ENCODE measurements around the gene PSAT1. TPM values are rescaled to one million over a fixed set of nuclear protein-coding genes. Genes with fewer than 3 reads are reported as not detected.

The PSAT1 gene
- polyA plus RNA-seq, 5 donors = 30.1 to 38.6 (median 32.8) TPM

DNA sequence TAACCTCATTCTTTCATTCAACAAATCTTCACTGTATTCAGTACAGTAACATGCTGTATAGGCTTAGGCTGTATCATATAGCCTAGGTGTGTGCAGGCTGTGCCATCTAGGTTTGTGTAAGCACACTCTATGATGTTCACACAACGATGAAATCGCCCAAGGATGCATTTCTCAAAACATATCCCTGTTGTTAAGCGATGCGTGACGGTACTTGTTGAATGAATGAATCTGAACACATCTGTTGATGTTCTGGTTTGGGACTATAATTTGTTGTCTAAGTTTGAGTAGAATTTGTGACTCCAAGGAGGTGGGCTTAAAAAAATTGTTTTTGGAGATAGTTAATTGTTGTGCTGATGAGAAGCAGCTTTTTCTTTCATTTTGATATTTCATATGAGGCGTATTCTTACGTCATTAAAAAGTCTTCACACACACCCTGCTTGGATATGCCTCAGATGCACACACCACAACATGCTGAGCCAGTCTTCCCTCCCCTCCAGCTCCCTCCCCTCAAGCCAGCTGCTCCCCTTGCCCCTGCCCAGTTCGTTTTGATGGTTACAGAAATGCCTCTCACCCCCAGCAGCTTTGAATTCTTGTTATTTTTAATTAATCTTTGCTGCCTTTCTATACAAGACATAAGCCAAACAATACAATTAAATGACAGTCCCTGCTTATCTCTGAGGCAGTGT, 5.5 kb upstream of the PSAT1 start:
- DNase-seq = peak in 1 of 2 donors; percentile 14

- DNase-seq = no peak
Observed at GRCh38 chr9:78292026-78292425, 4.9 kb upstream of the PSAT1 start.

GRCh38 chr9:78292716-78293497, 4.0 kb upstream of the PSAT1 start:
- no peak for DNase-seq

GRCh38 chr9:78294290-78295176, 2.4 kb upstream of the PSAT1 start:
- DNase-seq = no peak

GRCh38 chr9:78295177-78295575, 1.7 kb upstream of the PSAT1 start:
- no peak for DNase-seq

GRCh38 chr9:78295731-78296130, 1.2 kb upstream of the PSAT1 start:
- no peak for DNase-seq

GRCh38 chr9:78296201-78296892, 578 bp upstream of the PSAT1 start:
- DNase-seq = peak; percentile 42 to 45

DNA sequence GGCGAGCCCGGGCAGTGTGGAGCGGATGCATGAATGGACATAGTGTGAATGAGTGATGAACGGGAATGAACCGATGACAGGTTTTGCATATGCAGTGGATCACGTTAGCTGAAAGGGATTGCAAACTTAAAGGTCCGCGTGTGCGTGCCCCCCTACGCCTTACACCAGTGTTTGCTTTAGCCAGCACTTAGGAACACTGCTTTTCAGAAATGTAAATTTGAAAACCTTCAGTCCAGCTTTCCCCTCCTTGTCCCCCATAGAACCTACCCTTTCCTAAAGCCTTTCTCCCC, 692 bp downstream of the PSAT1 start:
- no peak for DNase-seq

DNA sequence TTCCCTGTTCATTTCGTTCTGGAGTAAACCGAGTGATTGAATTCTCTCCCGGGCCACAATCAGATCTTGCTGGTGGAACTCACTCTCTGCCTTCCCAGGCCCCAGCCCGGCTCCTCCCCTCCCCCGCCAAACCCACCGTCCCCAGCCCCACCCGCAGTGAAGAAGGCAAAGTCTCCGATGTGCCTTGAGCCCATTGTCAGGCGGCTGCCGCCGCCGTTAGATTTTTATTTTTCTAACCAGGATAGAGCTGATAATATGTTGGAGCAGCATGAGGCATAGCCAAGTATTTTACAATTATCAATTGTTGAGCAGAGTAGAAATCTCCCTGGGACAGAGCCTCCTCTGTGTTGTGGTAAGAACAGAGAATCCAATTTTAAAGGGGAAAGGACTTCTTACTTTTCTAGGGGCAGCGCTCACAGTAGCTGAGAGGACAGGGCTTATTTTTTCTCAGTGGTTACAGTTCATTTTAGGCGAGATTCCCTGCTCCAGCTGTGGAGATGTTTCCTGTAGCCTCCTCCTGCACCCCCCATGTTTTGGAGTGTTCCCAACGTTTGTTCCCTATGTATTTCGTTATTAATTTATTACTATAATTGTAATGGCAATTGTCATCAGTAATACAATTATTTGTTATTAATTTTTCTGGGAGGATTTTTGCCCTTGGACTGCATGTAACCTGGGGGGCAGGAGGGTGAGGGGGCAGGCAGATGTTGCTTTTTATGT, 1.3 kb downstream of the PSAT1 start:
- DNase-seq = no peak

GRCh38 chr9:78300209-78300608, 3.3 kb downstream of the PSAT1 start:
- DNase-seq = no peak

GRCh38 chr9:78301466-78301865, 4.5 kb downstream of the PSAT1 start:
- DNase-seq = no peak

DNA sequence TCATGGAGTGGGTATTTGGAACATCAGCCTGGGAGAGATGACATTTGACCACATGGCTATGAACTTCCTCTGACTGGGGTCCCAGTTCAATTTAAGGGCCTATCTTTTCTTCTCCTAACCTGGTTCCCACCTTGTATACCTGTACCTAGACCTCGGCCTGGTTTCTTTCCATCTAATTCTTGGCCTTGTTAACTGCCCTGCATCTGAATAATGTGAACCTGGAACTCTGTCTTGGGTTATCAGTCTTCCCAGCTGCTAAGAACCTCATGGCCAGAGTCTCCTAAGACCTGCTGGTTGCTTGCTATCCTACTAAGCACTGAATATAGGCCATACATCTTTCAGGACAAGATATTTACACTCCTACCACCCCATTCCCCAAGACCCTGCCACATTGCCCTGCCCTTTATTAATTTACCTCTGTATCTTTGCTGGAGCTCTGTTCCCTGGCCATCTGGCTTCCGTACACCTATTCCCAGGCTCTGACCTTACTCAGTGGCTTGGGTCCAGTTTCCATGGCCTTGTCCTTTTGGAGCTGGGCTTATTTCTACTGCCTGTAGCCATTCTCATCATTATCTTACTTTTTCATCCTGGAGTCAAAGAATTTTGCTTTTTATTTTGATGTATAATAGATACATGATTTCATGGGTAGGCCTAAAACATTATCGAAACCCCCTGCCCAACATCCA, 6.6 kb downstream of the PSAT1 start:
- no peak for DNase-seq

- no peak for DNase-seq
Observed at GRCh38 chr9:78304357-78304756, 7.4 kb downstream of the PSAT1 start.

DNA sequence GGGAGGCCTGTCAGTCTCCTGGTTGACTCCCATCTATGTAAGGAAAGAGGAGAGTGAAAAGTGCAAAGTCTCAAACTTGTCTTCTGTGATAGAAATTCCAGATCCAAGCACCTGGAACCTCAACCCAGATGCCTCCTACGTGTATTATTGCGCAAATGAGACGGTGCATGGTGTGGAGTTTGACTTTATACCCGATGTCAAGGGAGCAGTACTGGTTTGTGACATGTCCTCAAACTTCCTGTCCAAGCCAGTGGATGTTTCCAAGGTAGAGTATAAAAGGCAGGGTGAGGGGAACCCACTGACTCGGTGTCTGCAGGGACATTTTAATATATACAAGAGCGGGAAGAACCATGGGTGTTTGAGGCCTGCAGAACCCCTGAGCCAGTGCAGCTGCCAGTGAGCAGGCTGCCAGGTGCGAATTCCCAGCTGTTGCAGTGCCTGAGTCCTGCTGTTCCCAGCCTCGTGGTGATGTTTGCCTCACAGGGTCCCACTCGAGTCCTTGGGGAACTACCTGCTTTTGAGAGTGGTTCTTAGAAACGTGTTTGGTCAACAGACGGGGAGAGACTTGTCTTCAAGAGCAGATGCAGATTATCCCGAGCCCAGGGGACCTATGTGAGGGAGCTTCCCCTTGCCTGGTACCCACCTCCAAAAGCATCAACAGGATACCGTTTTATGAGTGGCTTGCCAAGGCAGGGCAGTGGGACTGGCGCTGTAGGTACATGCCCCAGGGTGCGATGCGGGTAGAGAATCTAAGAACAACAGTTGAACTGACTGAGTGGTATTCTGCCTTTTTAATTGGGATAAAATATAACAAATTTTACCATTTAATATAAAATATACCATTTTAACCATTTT, 9.5 kb downstream of the PSAT1 start:
- DNase-seq = no peak

DNA sequence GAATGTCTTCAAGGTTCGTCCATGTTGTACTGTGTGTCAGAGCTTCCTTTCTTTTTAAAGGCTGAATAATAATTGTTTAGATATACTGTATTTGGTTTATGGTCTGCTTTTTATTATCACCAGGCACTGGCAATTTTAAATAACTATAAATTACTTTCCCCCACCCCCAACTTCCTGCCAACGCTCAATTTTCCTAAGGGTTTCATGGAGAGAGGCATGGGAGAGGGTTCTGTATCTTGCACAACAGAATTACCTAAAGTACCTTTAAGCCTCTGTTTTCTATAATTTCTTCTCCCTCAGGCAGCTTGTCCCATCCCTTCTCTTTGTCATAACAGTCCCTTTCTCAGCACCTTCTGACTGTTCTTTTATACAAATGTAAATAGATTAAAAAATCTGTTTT, 10.4 kb downstream of the PSAT1 start:
- no peak for DNase-seq

GRCh38 chr9:78309066-78309465, 12.1 kb downstream of the PSAT1 start:
- DNase-seq = no peak

- no peak for DNase-seq
Observed at GRCh38 chr9:78311075-78311474, 14.2 kb downstream of the PSAT1 start.

DNA sequence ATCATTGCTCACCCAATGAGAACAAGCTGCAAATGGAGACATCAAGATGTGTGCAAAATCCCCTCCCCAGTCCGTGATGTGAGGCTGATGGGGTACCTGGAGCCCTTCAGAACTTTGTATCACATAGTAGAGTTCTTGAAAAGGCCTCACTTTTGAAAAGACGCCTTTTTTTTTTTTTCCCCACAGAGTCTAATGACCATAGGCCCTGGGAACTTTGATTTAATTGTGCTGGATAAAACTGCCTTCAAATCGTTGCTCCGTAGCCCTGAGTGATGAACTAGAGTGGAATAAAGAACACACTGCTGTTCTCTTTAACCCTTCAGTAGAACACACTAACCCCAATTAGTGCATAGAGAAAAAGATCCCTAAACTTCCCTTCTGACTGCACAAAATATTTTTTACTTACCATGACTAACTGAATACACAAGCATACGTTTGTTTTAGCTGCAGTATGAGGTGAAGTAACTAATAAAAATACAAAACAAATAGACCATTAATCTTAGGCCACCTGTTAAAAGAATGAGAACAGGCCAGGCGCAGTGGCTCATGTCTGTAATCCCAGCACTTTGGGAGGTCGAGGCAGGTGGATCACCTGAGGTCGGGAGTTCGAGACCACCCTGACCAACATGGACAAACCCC, 15.1 kb downstream of the PSAT1 start:
- DNase-seq = no peak

GRCh38 chr9:78314550-78314949, 17.6 kb downstream of the PSAT1 start:
- no peak for DNase-seq

Measured in right lung (tissue), 5 donors.